ENCODE results near the gene COL5A1.

DNA sequence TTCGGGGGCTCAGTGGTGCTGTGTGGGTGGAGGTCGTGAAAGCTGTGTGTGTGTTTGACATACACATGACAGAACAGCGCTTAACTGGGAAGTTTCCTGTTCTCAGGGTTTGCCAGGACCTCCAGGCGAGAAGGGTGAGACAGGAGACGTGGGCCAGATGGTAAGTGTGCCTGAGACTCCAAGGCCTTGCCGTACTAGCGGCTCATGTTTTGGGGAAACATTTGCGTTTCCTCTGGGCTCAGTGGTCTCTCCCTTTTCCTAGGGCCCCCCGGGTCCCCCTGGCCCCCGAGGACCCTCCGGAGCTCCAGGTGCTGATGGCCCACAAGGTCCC is 170.7 kb downstream of the COL5A1 start:
- no peak for TF ChIP-seq EZH2 (IDR thresholded peaks at IDR 0.05; ENCODE audit: insufficient read depth, poor library complexity, severe bottlenecking)
- no peak for TF ChIP-seq EZH2phosphoT487 (IDR thresholded peaks at IDR 0.05; ENCODE audit: insufficient read depth, low read depth)
